T47D (cell line): ENCODE measurements around the gene DCUN1D2.

ENCODE experiments used
- DNase-seq, 2 experiments: peaks; one replicate each; pipeline versions ENCODE4 v3.0.0 to v3.0.0-alpha.2; 2011 to 2012; ENCODE audit warnings: low read depth in 1 of 2, low spot score in 1 of 2
- JUND ChIP-seq: IDR thresholded peaks from 2 replicates; pipeline ENCODE4 v1.6.1; 2012; ENCODE audit warnings: low read depth
- in situ Hi-C: cut with HindIII; loops from 2 replicates; pipeline ENCODE4 v1.10.0; 2016; ENCODE audit warnings: low sequenced_read_pairs, low pct_unique_long_range_greater_than_20kb

Gene DCUN1D2

GRCh38 chr13:113407531-113408393 lies 82.7 kb downstream of the DCUN1D2 start:
- TF ChIP-seq JUND: no peak
- in situ Hi-C loops: no loop called here
- DNase-seq: no peak

- in situ Hi-C loops: no loop called here
- no peak for TF ChIP-seq JUND
- DNase-seq: no peak
Observed at GRCh38 chr13:113407103-113407530, 83.4 kb downstream of the DCUN1D2 start.

GRCh38 chr13:113406321-113407102 lies 84.0 kb downstream of the DCUN1D2 start:
- in situ Hi-C loops: no loop called here
- no peak for DNase-seq
- no peak for TF ChIP-seq JUND
